NAMALWA (cell line): ENCODE data around the gene DPY19L3.
"Not testable (repeated sequence)": the region's sequence is repeated elsewhere in the genome, so short reads cannot be mapped to it uniquely, and the experiment has no call there.

ENCODE experiments used
- DNase-seq: peaks from one replicate; pipeline ENCODE4 v3.0.0-alpha.2; 2015; ENCODE audit warnings: low spot score

Gene DPY19L3

GRCh38 chr19:32442650-32443049 lies 37.1 kb downstream of the DPY19L3 start:
- no peak for DNase-seq

GRCh38 chr19:32447534-32447933 lies 42.0 kb downstream of the DPY19L3 start:
- not testable (repeated sequence) for DNase-seq

DNA sequence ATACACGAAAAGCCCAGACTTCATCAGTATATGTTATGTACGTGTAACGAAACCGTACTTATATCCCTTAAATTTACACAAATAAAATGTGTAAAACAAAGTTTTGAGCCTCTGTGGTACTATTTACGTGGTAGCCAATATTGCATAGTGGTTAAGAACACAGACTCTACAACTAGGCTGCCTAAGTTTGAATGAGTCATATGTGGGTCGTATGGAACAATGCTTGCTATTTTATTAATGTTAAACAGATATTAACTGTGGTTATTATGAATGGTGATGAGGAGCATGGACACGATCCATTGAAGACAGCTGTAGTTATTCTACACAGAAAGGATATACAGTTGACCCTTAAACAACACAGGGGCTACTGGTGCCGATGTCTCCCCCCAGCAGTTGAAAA lies 42.5 kb downstream of the DPY19L3 start:
- DNase-seq, result no peak

DNA sequence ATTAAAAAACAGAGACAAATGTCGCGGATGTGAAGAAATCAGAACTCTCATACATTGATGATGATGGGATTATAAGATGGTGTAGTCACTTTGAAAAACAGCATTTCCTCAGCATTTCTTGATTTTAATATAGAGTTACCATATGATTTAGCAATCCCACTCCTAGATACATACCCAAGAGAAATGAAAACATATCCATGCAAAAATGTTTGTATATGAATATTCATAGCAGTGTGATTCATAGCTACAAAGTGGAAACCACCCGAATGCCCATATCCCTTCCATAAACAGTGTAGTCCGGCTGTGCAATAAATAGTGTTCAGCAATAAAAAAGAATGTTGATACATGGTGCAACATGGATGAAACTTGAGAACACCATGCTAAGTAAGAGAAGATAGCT lies 44.6 kb downstream of the DPY19L3 start:
- DNase-seq, result no peak

DNA sequence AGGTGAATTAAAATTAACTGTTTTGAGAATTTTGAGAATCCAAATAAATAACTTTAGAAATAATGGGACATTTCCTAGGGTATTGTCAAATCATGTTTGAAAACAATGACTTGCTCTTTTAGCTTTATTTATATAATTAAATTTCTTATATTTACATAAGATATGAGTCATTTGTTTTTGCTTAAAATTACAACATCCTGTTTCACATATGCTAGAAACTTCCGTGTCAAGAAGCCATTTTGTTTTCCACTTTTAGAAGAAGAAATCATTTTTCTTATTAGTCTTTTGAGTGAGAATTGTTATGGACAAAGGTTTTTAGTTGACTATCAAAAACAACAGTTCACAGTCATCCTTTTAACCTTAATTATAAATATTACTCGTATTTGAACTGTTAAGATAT lies 48.2 kb downstream of the DPY19L3 start:
- no peak for DNase-seq

GRCh38 chr19:32456406-32456805 lies 50.8 kb downstream of the DPY19L3 start:
- DNase-seq, result no peak

- DNase-seq, result no peak
Measured at GRCh38 chr19:32457571-32458158, 52.1 kb downstream of the DPY19L3 start.

DNA sequence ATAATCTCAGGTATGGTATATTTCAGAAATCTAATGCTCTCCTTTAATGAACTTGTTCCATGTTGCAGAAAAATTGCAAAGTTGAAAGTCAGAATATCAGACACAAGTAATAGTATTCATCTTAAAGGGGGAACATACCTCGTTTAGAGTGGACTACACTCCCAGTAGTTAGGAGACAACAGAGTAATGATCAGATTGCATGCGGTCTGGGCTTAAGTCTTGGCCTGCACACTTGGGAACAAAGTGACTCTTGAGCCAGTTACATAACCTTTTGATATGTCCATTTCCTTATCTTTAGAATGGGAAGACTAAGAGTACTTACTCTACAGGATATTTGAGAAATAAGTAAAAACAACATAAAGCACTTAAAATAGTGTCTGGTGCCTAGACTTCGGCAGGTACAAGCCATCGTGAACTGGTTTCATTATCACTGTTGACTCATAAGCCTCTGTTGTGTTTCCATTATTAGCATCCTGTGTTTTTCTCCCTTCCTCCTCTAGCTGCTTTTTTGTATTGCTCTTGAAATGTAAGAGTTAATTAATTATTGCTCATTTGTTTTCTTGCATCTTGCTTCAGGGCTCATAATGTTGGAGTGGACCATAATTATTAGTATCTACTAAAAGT lies 53.0 kb downstream of the DPY19L3 start:
- no peak for DNase-seq

DNA sequence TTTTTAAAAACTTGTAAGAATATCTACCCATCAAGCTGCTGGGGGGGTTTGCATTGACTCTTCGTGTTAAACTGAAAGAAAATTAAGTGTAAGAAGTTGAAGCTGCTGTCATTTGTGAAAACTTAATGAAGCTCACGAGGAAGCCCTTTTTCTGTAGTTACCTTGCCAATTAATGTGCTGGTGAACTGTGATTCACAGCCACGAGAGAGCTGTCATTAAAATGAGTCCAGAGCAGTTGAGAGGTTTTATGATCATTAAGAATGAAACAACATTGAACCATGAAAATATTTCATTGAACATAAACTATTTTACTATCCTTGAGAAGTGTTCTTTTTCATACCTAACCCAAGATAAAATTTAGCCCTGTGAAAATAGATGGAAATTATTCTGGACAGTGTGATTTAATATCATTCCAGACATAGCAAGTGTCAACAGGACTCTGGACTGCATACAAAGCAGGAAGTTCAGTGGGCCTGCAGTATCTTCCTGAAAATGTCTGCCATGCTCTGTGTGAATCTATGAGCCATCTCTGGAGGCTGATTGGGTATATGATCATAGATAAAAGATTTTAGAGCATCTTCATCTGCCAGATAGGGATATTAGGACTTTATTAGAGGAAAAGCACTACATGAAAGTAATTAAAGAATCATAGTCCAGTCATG lies 53.8 kb downstream of the DPY19L3 start:
- DNase-seq, result no peak

GRCh38 chr19:32460476-32460875 lies 54.9 kb downstream of the DPY19L3 start:
- no peak for DNase-seq

DNA sequence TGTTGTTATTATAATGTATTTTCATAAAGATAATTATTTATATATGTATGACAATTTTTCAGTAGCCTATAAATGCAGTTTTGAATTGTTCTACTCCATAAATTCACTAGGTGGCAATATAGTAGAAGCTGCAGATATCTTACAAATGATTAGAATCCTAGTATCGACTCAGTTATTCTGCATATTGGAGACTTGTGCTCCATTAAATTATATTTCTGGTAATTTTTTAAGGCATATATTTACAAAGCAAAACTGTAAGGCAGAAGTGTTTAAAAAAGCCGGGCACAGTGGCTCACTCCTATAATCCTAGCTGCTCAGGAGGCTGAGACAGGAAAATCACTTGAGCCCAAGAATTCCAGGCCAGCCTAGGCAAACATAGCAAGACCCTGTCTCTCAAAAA lies 58.7 kb downstream of the DPY19L3 start:
- peak; percentile 31 for DNase-seq

- DNase-seq, result no peak
Measured at GRCh38 chr19:32465176-32465575, 59.6 kb downstream of the DPY19L3 start.

- no peak for DNase-seq
Measured at GRCh38 chr19:32469795-32470194, 64.2 kb downstream of the DPY19L3 start.

DNA sequence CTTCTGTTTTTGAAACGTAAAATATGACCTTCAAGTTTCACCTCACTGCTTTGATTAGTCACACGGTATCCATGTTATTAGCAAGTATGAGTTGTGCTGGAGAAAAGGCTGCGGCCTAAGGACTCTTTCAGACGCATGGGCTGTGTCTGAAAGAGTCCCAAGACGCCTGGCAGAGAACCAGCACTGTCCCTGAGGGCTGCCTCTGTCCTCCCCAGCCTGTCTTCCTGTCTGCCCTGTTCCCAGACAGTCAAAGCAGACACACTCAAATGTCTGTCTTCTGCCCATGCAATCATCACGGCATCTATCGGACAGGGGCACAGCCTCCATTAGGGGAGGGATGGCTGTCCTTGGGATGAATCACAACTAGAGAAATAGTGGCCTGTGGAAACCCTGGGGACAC lies 65.5 kb downstream of the DPY19L3 start:
- DNase-seq, result no peak

GRCh38 chr19:32471811-32472210 lies 66.2 kb downstream of the DPY19L3 start:
- peak; percentile 5 for DNase-seq

DNA sequence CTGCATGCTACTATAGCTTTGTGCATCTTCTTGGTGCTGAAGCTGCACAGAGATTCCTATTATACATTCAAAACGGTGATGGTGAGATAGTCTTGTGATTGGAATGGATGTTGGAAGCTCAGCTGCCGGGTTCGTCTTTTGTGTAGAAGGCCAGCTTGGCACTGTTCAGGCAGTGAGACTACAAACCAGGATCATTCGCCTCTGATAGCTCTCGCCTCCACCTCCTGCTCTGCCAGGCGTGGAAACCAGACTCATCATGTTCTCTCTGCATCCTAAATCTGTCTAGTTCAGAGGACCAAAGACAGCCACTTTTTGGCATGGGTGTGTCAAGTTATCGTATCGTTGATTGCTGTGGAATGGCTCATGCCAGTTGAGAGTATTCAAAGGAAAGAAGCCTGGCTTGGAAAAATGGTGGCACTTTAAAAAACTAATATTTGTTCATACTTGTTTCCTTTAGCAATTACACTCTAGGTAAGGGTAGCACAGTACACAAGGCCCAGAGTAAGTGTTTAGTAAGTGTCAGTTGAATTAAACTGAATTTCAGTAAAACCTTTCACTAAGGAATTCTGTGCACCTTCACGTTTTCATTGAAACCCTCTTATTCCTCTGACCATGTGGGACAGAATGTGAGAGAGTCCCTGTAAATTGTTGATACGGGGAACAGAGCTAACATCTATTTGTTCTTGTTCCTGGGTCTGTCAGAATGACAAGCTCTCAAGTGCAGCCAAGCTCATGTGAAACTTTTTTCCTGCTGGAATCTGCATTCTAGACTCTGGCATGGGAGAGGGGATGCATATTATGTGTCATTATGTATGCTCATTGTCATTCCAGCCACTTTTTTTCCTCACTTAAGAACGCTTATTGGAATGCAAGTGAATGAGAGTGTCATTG lies 69.8 kb downstream of the DPY19L3 start:
- no peak for DNase-seq

- no peak for DNase-seq
Measured at GRCh38 chr19:32476032-32476350, 70.4 kb downstream of the DPY19L3 start.

DNA sequence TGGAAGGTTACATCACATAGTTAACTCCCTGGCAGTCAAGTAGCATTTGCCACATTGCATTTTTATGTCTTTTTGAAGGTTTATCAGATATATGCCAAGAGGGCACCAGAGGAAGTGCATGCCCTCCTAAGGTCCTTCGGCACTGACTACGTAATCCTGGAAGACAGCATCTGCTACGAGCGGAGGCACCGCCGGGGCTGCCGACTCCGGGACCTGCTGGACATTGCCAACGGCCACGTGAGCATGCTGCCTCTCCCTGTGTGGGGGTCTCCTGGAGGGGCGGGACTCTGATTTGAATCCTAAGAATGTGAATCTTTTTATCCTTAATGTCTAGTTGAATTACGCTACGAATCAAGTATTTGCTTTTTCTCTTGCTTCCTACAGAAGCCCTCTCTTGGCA lies 74.8 kb downstream of the DPY19L3 start:
- no peak for DNase-seq

DNA sequence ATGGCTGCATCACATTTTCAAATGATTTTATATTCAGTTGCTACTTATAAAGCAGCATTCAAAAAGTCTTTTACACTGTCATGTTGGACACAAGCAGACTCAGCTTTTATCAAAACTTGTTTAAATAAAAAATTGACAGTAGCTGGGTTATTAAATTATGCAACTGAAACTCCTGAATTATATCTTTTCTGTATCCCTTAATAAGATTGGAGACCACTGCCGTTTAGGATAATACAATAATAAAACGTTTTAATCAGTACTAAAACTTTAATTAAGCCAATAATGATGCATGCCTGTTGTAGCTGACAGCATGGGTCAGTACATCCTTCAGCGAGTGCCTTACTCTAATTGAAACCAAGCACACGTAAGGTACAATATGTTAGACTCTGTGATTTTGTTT lies 78.0 kb downstream of the DPY19L3 start:
- no peak for DNase-seq

- DNase-seq, result no peak
Measured at GRCh38 chr19:32489971-32490370, 84.4 kb downstream of the DPY19L3 start.

- no peak for DNase-seq
Measured at GRCh38 chr19:32497391-32497790, 91.8 kb downstream of the DPY19L3 start.

DNA sequence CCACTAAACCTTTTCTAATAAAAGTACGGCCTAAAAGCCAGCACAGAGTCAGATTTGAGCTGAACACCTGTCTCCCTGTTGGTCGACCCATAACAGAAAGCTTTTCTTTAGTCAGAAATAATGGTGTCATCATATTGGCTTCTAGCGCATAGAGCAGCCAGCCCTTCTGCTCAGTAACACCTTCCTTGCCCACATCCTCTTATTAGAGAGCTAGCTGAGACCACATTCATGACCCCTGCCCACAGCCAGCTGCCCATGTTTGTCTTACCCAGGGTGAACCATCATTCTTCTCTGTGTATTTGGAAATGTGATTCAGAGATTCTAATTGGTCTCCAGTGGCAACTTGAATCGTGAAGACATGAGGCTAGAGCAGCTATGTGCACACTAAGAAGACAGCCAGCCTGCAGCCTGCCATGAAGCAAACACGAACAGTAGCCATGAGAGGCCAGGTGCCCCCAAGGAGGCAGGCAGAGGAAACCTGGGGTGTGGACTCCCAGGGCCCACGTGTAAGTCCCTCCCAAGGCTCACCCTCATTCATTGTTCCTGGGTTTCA lies 93.2 kb downstream of the DPY19L3 start:
- DNase-seq, result no peak

DNA sequence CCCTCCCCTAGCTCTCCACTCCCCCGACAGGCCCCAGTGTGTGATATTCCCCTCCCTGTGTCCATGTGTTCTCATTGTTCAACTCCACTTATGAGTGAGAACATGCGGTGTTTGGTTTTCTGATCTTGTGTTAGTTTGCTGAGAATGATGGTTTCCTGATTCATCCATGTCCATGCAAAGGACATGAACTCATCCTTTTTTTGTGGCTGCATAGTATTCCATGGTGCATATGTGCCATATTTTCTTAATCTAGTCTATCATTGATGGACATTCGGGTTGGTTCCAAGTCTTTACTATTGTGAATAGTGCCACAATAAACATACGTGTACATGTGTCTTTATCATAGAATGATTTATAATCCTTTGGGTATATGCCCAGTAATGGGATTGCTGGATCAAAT lies 106.9 kb downstream of the DPY19L3 start:
- not testable (repeated sequence) for DNase-seq
